ENCODE results near the gene RNF150.
A peak's percentile ranks its signal among the peaks of the same experiment; 100 is the strongest.

GRCh38 chr4:140971077-140971792 is 162.0 kb downstream of the RNF150 start:
- TF ChIP-seq GATA3 (IDR thresholded peaks at IDR 0.05; ENCODE audit: low read depth, low read length) (no peak), GATA2 (IDR thresholded peaks at IDR 0.05; ENCODE audit: low read depth, low read length) (0 out of 2 replicates have a peak, but pooled peaks have one; percentile 31)

Measured in SH-SY5Y (cell line).